HUES6 (cell line): Measurements from ENCODE around the gene TBATA.

ENCODE experiments used
- H3K27ac ChIP-seq: 2 replicates; pipeline ENCODE4 v1.7.0; 2013; ENCODE audit warnings: low read depth, mild to moderate bottlenecking, low read length, inconsistent platforms
- H3K27me3 ChIP-seq: 2 replicates; pipeline ENCODE4 v1.6.1; 2013; ENCODE audit warnings: low read length; ENCODE audit not compliant: control insufficient read depth, insufficient read depth
- H3K36me3 ChIP-seq: 2 replicates; pipeline ENCODE4 v1.6.1; 2013; ENCODE audit warnings: low read length; ENCODE audit not compliant: control insufficient read depth, insufficient read depth
- H3K4me1 ChIP-seq: 2 replicates; pipeline ENCODE4 v1.6.1; 2013; ENCODE audit warnings: low read length; ENCODE audit not compliant: control insufficient read depth, insufficient read depth
- H3K4me3 ChIP-seq: 2 replicates; pipeline ENCODE4 v1.5.1; 2013; ENCODE audit warnings: low read depth, low read length
- H3K9ac ChIP-seq: one replicate; pipeline ENCODE4 v1.6.1; 2013; ENCODE audit warnings: mild to moderate bottlenecking, low read length
- H3K9me3 ChIP-seq: 2 replicates; pipeline ENCODE4 v1.6.1; 2013; ENCODE audit warnings: low read depth, low read length; ENCODE audit not compliant: control insufficient read depth, insufficient read depth

TBATA gene

DNA sequence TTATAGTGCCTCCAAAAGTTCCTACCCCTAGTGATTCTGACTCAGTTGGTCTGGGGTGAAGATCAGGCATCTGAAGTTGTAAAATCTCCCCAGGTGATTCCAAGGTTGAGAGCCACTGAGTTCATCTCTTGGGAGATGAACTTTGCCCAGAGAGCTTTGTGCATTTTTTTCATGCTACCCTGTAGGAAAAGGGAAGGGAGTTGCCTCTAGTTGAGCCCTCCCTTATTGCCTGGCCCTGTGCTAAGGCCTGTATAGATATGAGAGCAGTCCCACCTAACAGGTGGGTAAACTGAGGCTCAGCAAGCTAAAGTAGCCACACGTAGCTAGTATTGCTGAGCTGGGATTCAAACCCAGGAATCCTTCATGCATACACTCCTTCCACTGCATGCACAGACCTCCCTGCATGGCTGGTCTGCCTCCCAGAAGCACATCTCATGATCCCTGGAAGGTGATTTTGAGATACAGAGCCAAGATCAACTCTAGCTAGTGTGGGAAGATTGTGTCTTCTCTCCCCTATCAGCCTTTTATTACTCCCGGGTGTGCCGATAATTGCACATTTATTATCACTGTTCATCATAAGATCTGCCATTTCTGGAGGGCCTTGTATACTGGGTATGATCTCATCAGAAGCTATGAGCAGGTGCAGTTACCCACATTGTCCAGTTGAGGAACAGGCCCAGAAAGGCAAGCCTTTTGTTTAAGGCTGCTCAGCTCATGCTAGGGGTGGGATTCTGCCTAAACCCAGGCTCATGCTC is 47.0 kb downstream of the TBATA start:
- Histone ChIP-seq H3K9me3 (no peaks in the 10 kb centered on the region), H3K27me3 (no peaks in the 10 kb centered on the region), H3K36me3 (no peaks in the 10 kb centered on the region), H3K27ac (no peak overlapping the region), H3K9ac (no peak overlapping the region), H3K4me3 (no peak overlapping the region), H3K4me1 (peaks cover 5% of the 10 kb centered on the region; the same call in 1 of the 2 replicates)

- H3K9ac ChIP-seq, result no peak overlapping the region
- no peaks in the 10 kb centered on the region for H3K36me3 ChIP-seq
- no peaks in the 10 kb centered on the region for H3K9me3 ChIP-seq
Observed at GRCh38 chr10:70737250-70737649, 47.9 kb downstream of the TBATA start.

GRCh38 chr10:70736525-70736924 is 48.7 kb downstream of the TBATA start:
- Histone ChIP-seq H3K9ac (no peak overlapping the region), H3K4me1 (no peaks in the 10 kb centered on the region; the same call in 1 of the 2 replicates), H3K27me3 (no peaks in the 10 kb centered on the region), H3K27ac (no peak overlapping the region), H3K4me3 (no peak overlapping the region), H3K9me3 (no peaks in the 10 kb centered on the region), H3K36me3 (no peaks in the 10 kb centered on the region)

More at GRCh38 chr10:70737250-70737649, 47.9 kb downstream of the TBATA start:
- Histone ChIP-seq H3K4me1 (no peaks in the 10 kb centered on the region; the same call in 1 of the 2 replicates), H3K4me3 (no peak overlapping the region), H3K27me3 (no peaks in the 10 kb centered on the region), H3K27ac (no peak overlapping the region)

DNA sequence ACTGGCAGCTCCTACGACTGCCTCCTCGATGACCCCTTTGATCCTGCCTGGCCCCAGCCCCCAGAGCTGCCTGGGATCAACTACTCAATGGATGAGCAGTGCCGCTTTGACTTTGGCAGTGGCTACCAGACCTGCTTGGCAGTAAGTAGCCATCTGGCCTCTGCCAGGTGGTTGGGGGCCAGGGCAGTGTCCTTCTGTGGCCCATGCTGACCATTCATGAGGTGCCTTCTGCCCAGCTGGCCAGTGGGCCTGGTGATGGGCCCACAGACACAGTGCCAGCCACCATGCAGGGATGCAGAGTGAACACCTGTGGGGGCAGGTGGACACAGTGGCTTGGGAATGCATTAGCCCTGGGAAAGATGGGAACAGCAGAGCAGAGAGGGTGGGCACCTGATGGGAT is 50.0 kb downstream of the TBATA start:
- Histone ChIP-seq H3K4me1 (no peaks in the 10 kb centered on the region; the same call in 1 of the 2 replicates), H3K9me3 (no peaks in the 10 kb centered on the region)

GRCh38 chr10:70733051-70733450 is 52.1 kb downstream of the TBATA start:
- Histone ChIP-seq H3K9me3 (no peaks in the 10 kb centered on the region), H3K27ac (no peak overlapping the region), H3K27me3 (no peaks in the 10 kb centered on the region), H3K9ac (no peak overlapping the region), H3K4me1 (no peaks in the 10 kb centered on the region; the same call in 1 of the 2 replicates), H3K36me3 (no peaks in the 10 kb centered on the region), H3K4me3 (no peak overlapping the region)

More for the DNA sequence above, 50.0 kb downstream of the TBATA start:
- no peak overlapping the region for H3K4me3 ChIP-seq
- H3K27ac ChIP-seq, result no peak overlapping the region
- H3K9ac ChIP-seq, result no peak overlapping the region
- no peaks in the 10 kb centered on the region for H3K36me3 ChIP-seq
- no peaks in the 10 kb centered on the region for H3K27me3 ChIP-seq

DNA sequence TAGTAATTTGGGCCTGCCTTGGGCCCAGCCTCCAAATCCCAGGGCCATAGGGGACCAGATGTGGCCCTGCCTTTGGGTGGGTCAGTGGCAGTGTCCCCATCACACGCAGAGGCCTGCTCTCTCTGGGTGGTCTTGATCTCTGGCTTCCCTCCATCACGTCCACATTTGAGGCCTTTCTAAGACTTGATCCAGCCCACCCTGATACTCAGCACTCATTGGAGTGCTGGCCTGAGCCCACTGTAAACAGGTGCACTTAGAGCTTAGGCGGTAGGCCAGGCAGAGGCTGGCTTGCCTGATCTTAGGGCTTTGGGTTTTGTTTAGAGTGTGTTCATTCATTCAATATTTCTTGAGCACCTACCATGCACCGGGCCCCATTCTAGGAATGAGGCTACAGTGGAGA is 52.6 kb downstream of the TBATA start:
- no peak overlapping the region for H3K4me3 ChIP-seq
- H3K27ac ChIP-seq, result no peak overlapping the region
- no peak overlapping the region for H3K9ac ChIP-seq
- no peaks in the 10 kb centered on the region; the same call in 1 of the 2 replicates for H3K4me1 ChIP-seq
- no peaks in the 10 kb centered on the region for H3K36me3 ChIP-seq
- H3K27me3 ChIP-seq, result no peaks in the 10 kb centered on the region
- no peaks in the 10 kb centered on the region for H3K9me3 ChIP-seq

- no peaks in the 10 kb centered on the region for H3K9me3 ChIP-seq
- peaks cover 1% of the 10 kb centered on the region; the same call in 1 of the 2 replicates for H3K4me1 ChIP-seq
- H3K4me3 ChIP-seq, result no peak overlapping the region
- H3K36me3 ChIP-seq, result no peaks in the 10 kb centered on the region
- H3K27ac ChIP-seq, result no peak overlapping the region
- no peaks in the 10 kb centered on the region for H3K27me3 ChIP-seq
- no peak overlapping the region for H3K9ac ChIP-seq
Observed at GRCh38 chr10:70730955-70731354, 54.2 kb downstream of the TBATA start.

DNA sequence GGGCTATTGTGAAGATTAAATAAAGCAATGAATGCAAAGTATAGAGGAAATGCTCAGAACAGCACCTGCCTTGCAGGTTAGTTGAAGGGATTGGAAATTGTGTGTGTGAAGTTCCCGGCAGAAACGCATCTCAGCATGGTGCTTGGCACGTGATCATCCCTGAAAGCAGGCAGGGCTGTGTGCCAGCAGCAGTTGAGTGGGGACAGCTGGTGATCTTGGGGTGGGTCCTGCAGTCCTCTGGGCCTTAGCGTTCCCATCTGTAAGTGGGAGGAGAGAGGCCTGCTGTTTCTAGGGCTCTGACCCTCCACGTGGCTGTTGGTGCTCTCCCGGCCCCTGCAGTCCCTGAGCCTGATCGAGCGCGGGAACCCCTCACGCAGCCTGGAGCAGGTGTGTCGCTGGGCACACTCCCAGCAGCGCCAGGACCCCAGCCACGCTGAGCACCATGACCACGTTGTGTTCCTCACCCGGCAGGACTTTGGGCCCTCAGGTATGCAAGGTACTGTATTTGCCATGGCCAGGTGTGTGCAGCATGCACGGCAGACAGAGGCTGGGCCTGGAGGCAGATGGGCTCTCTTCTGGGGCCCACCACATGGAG is 55.3 kb downstream of the TBATA start:
- no peak overlapping the region for H3K9ac ChIP-seq
- no peak overlapping the region for H3K27ac ChIP-seq
- no peaks in the 10 kb centered on the region for H3K27me3 ChIP-seq
- peaks cover 6% of the 10 kb centered on the region; the same call in 1 of the 2 replicates for H3K9me3 ChIP-seq
- H3K4me3 ChIP-seq, result no peak overlapping the region
- peaks cover 5% of the 10 kb centered on the region for H3K4me1 ChIP-seq
- H3K36me3 ChIP-seq, result no peaks in the 10 kb centered on the region

DNA sequence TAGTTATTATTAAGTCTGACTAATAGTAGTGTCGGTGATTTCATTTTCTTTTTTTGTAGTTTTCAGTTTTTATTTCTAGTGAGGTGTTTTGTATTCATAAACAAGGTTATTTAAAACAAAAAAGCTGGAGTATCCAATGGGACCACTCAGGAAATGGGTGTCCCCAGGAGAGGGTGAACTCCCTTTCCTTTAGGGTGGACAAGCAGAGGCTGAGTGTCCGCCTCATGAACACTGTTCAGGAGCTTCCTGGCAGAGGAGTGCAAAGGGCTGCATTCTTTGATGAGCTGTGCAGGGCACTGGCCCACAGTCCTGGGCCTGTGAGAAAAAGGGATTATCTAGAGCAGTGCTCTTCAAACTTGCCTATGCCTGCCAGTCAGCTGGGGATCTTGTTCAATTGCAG is 56.8 kb downstream of the TBATA start:
- Histone ChIP-seq H3K4me3 (no peak overlapping the region), H3K9ac (no peak overlapping the region), H3K4me1 (peaks cover 5% of the 10 kb centered on the region), H3K27me3 (no peaks in the 10 kb centered on the region), H3K27ac (no peak overlapping the region), H3K36me3 (no peaks in the 10 kb centered on the region), H3K9me3 (peaks cover 6% of the 10 kb centered on the region; the same call in 1 of the 2 replicates)

DNA sequence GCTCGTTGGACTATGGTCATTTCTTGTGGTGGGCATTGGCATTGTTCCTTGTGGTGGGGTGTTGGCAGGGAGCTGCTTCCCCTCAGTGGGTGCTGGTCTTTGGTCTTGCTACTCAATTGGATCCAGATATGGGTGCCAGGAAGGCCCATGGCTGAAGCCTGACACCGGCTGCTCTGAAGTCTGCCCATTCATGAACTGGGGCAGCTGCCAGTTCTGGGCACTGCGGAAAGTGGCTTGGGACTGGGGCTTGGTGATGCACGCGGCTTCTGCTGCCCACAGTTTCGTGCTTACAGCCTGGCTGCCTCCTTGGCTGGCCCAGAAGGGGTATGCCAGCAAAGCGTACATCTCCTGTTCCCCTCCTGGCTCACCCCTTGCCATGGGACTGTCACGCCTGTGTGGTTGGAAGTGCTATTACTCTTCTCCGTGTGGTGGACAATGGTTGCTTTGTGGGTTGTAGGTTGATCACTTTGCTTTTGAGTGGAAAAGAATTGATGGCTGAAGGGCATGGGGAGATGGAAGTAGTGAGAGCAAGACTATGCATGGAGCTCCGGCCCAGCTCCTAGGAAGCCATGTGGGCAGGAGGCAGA is 58.2 kb downstream of the TBATA start:
- Histone ChIP-seq H3K4me1 (peaks cover 5% of the 10 kb centered on the region), H3K4me3 (no peak overlapping the region), H3K36me3 (no peaks in the 10 kb centered on the region), H3K9ac (no peak overlapping the region), H3K9me3 (peaks cover 6% of the 10 kb centered on the region; the same call in 1 of the 2 replicates), H3K27me3 (no peaks in the 10 kb centered on the region), H3K27ac (no peak overlapping the region)

GRCh38 chr10:70723771-70724170 is 61.4 kb downstream of the TBATA start:
- no peaks in the 10 kb centered on the region for H3K27me3 ChIP-seq
- H3K9me3 ChIP-seq, result peaks cover 6% of the 10 kb centered on the region; the same call in 1 of the 2 replicates
- no peaks in the 10 kb centered on the region for H3K36me3 ChIP-seq
- peaks cover 5% of the 10 kb centered on the region for H3K4me1 ChIP-seq
- no peak overlapping the region for H3K27ac ChIP-seq
- no peak overlapping the region for H3K9ac ChIP-seq
- H3K4me3 ChIP-seq, result no peak overlapping the region
